Breast epithelium (tissue), 3 donors: ENCODE data around the gene POU5F1.

ENCODE experiments used
- CTCF ChIP-seq, 3 donors: fragments of 450-650 bp; IDR thresholded peaks; one replicate each; pipeline ENCODE4 v1.5.1; 2016 to 2017; ENCODE audit warnings: antibody characterized with exemption in 3 of 3, mild to moderate bottlenecking in 3 of 3, moderate library complexity in 3 of 3
- POLR2A ChIP-seq: fragments of 450-650 bp; IDR thresholded peaks from one replicate; pipeline ENCODE4 v1.6.1; 2016; ENCODE audit warnings: antibody characterized with exemption, mild to moderate bottlenecking, moderate library complexity

GRCh38 chr6:31149827-31150447, 20.5 kb downstream of the POU5F1 start:
- TF ChIP-seq CTCF (IDR thresholded peaks at IDR 0.05): no peak
- TF ChIP-seq POLR2A: no peak
